Loucy (cell line): ENCODE data around the gene ARCN1.

Source experiments
- H2AFZ ChIP-seq: fragments of 200-600 bp; sonication (generic); 2 replicates; pipeline ENCODE4 v1.6.0; 2016; ENCODE audit warnings: antibody characterized with exemption, mild to moderate bottlenecking, low read length, moderate library complexity
- H3F3A ChIP-seq: fragments of 200-600 bp; 2 replicates; pipeline ENCODE4 v1.6.0; 2016; ENCODE audit warnings: antibody characterized with exemption, low read depth, mild to moderate bottlenecking
- H3K27me3 ChIP-seq: fragments of 200-600 bp; sonication (generic); 2 replicates; pipeline ENCODE4 v1.6.1; 2014; ENCODE audit warnings: low read length, mild to moderate bottlenecking; ENCODE audit not compliant: insufficient read depth, poor library complexity, severe bottlenecking
- H3K36me3 ChIP-seq: fragments of 200-600 bp; sonication (generic); 2 replicates; pipeline ENCODE4 v1.6.1; 2016; ENCODE audit warnings: low read length; ENCODE audit not compliant: insufficient read depth
- H3K4me1 ChIP-seq: fragments of 200-600 bp; sonication (generic); 2 replicates; pipeline ENCODE4 v1.5.1; 2014; ENCODE audit warnings: low read length, mild to moderate bottlenecking; ENCODE audit not compliant: insufficient read depth, poor library complexity, severe bottlenecking
- H3K4me2 ChIP-seq: fragments of 200-600 bp; sonication (generic); 2 replicates; pipeline ENCODE4 v1.6.0; 2014; ENCODE audit warnings: antibody characterized with exemption, low read length, low read depth, mild to moderate bottlenecking; ENCODE audit not compliant: poor library complexity, severe bottlenecking
- H3K4me3 ChIP-seq: fragments of 200-600 bp; sonication (generic); 2 replicates; pipeline ENCODE4 v1.5.1; 2014; ENCODE audit warnings: low read length, mild to moderate bottlenecking, mixed read lengths; ENCODE audit not compliant: poor library complexity, severe bottlenecking
- H3K79me2 ChIP-seq: fragments of 200-600 bp; sonication (generic); 2 replicates; pipeline ENCODE4 v1.6.1; 2014; ENCODE audit warnings: low read length; ENCODE audit not compliant: insufficient read depth
- H3K9ac ChIP-seq: fragments of 200-600 bp; sonication (generic); 2 replicates; pipeline ENCODE4 v1.6.0; 2014; ENCODE audit warnings: mild to moderate bottlenecking, low read depth, low read length, moderate library complexity; ENCODE audit not compliant: poor library complexity, severe bottlenecking
- H3K9me2 ChIP-seq: fragments of 200-600 bp; sonication (generic); replicated peaks from 2 replicates; pipeline ENCODE4 v1.6.1; 2016; ENCODE audit warnings: low read depth, low read length, mixed read lengths
- H3K9me3 ChIP-seq: fragments of 200-600 bp; sonication (generic); 2 replicates; pipeline ENCODE4 v1.6.1; 2014; ENCODE audit warnings: mild to moderate bottlenecking, antibody characterized with exemption, low read length, low read depth; ENCODE audit not compliant: insufficient read depth
- H4K20me1 ChIP-seq: fragments of 200-600 bp; sonication (generic); 2 replicates; pipeline ENCODE4 v1.6.0; 2014; ENCODE audit warnings: antibody characterized with exemption, low read length, mild to moderate bottlenecking; ENCODE audit not compliant: insufficient read depth, poor library complexity, severe bottlenecking
- CTCF ChIP-seq: fragments of 200-600 bp; sonication (generic); conservative IDR thresholded peaks from 2 replicates; pipeline ENCODE4 v1.5.1; 2014; ENCODE audit warnings: mild to moderate bottlenecking, antibody characterized with exemption, low read length
- EZH2phosphoT487 ChIP-seq: fragments of 200-600 bp; IDR thresholded peaks from 2 replicates; pipeline ENCODE4 v1.6.1; 2018; ENCODE audit warnings: antibody characterized with exemption, mild to moderate bottlenecking, moderate library complexity, borderline replicate concordance

ARCN1 gene

DNA sequence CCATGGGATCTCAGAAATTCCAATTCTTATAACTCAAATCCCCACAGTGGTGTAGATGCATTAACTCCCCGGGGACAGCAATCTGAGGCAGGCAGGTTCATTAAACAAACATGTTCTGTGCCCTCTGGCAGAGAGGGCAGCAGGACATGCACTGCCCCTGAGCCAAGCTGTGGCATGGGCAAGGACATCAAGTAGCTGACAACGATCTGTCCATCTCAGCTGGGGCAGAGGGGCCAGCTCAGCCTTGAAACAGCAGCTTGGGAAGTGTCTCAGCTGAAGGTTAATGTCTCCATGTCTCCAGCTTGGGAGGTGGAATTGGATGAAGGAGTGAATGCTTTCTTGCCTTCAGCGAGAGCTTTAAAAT, 27.6 kb upstream of the ARCN1 start:
- Histone ChIP-seq H3K4me3 (no peak overlapping the region), H3K27me3 (no peaks in the 10 kb centered on the region), H2AFZ (no peak overlapping the region), H3K79me2 (no peaks in the 10 kb centered on the region), H3K9me3 (no peaks in the 10 kb centered on the region), H3K4me1 (no peaks in the 10 kb centered on the region), H3K9me2 (no peaks in the 10 kb centered on the region), H3K36me3 (no peaks in the 10 kb centered on the region), H3F3A (no peaks in the 10 kb centered on the region), H3K9ac (no peak overlapping the region), H3K4me2 (no peak overlapping the region), H4K20me1 (no peaks in the 10 kb centered on the region)
- TF ChIP-seq EZH2phosphoT487 (no peak), CTCF (no peak)

GRCh38 chr11:118545533-118545932, 26.7 kb upstream of the ARCN1 start:
- no peaks in the 10 kb centered on the region for H3K79me2 ChIP-seq
- H3K4me3 ChIP-seq, result no peak overlapping the region
- H3K36me3 ChIP-seq, result no peaks in the 10 kb centered on the region
- no peaks in the 10 kb centered on the region for H4K20me1 ChIP-seq
- no peaks in the 10 kb centered on the region for H3K4me1 ChIP-seq
- no peaks in the 10 kb centered on the region for H3K9me2 ChIP-seq
- no peak overlapping the region for H2AFZ ChIP-seq
- no peak overlapping the region for H3K9ac ChIP-seq
- no peaks in the 10 kb centered on the region for H3K27me3 ChIP-seq
- H3K9me3 ChIP-seq, result no peaks in the 10 kb centered on the region
- H3F3A ChIP-seq, result no peaks in the 10 kb centered on the region
- TF ChIP-seq CTCF (no peak), EZH2phosphoT487 (no peak)
- H3K4me2 ChIP-seq, result no peak overlapping the region

DNA sequence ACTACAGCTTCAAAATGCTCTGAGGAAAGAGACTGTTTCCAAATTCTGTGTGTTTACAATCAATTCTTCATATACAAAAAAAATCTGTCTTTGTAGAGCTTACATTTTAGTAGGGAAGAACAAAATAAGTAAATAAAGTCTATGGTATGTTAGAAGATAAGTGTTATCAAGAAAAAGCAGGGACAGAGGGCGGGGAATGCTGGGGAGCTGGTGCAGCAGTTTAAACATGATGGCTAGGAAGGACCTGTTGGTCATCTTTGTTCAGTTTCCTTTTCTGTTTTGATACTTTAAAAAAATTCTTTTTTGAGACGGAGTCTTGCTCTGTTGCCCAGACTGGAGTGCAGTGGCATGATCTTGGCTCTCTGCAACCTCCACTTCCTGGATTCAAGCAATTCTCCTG, 25.1 kb upstream of the ARCN1 start:
- Histone ChIP-seq H3K4me2 (no peak overlapping the region), H3K9ac (no peak overlapping the region), H3K27me3 (no peaks in the 10 kb centered on the region), H3K4me1 (no peaks in the 10 kb centered on the region), H2AFZ (no peak overlapping the region), H3K9me3 (no peaks in the 10 kb centered on the region), H3K79me2 (no peaks in the 10 kb centered on the region), H3F3A (no peaks in the 10 kb centered on the region), H3K36me3 (no peaks in the 10 kb centered on the region), H4K20me1 (no peaks in the 10 kb centered on the region), H3K9me2 (no peaks in the 10 kb centered on the region), H3K4me3 (no peak overlapping the region)
- TF ChIP-seq EZH2phosphoT487 (no peak), CTCF (no peak)
